Uterus (tissue), 4 donors: Measurements from ENCODE around the gene MCM6. TPM values are rescaled to one million over a fixed set of nuclear protein-coding genes. Genes with fewer than 3 reads are reported as not detected.

Source experiments
- DNase-seq, 2 donors: peaks; one replicate each; pipeline ENCODE4 v3.0.0-alpha.2; 2019 to 2020
- H3K27ac ChIP-seq, 2 donors: fragments of 200-600 bp; sonication (generic); 1 replicate in 1 of 2; 2 replicates in 1 of 2; pipeline ENCODE4 v1.5.1; 2016 to 2018
- H3K27me3 ChIP-seq, 2 donors: fragments of 200-600 bp; sonication (generic); one replicate each; pipeline ENCODE4 v1.5.1; 2018 to 2019; ENCODE audit warnings: control low read depth in 1 of 2
- H3K36me3 ChIP-seq, 2 donors: fragments of 200-600 bp; sonication (generic); one replicate each; pipeline ENCODE4 v1.5.1; 2019; ENCODE audit warnings: control low read depth in 1 of 2
- H3K4me1 ChIP-seq, 2 donors: fragments of 200-600 bp; sonication (generic); one replicate each; pipeline ENCODE4 v1.5.1; 2018 to 2019; ENCODE audit warnings: control low read depth in 1 of 2
- H3K4me3 ChIP-seq, 2 donors: fragments of 200-600 bp; sonication (generic); 1 replicate in 1 of 2; 2 replicates in 1 of 2; pipeline ENCODE4 v1.5.1; 2018 to 2019; ENCODE audit warnings: mild to moderate bottlenecking in 1 of 2
- H3K9me3 ChIP-seq, 2 donors: fragments of 200-600 bp; sonication (generic); one replicate each; pipeline ENCODE4 v1.5.1; 2019; ENCODE audit warnings: control low read depth in 1 of 2
- CTCF ChIP-seq, 4 experiments: fragments of 200-600 bp in 2 of 4; fragments of 450-650 bp in 2 of 4; sonication (generic) in 2 of 4; IDR thresholded peaks; one replicate each; pipeline ENCODE4 v1.5.1; 2016 to 2019; ENCODE audit warnings: antibody characterized with exemption in 4 of 4, mild to moderate bottlenecking in 2 of 4, moderate library complexity in 1 of 4
- POLR2A ChIP-seq, 2 donors: fragments of 450-650 bp; IDR thresholded peaks; one replicate each; pipeline ENCODE4 v1.6.1; 2016; ENCODE audit warnings: antibody characterized with exemption in 2 of 2, mild to moderate bottlenecking in 1 of 2, moderate library complexity in 1 of 2
- intact Hi-C: fragments of 100-400 bp; cut with DNase I; formaldehyde crosslinking; loops from one replicate; pipeline ENCODE4 v1.15.1; 2023; ENCODE audit warnings: low total_unique reads
- total RNA-seq, 4 donors: library from RNA; depleted of rRNA in 3 of 4; stranded (reverse); fragments of >200 nt in 3 of 4; gene quantifications; one replicate each; pipeline versions ENCODE4 v1.1.0 to v1.2.4, GENCODE V29; 2014 to 2023
- donor health status: DM: yes; HTN: yes; CAD: no.

Gene MCM6
- total RNA-seq, 4 donors from 2014 or later = 2.3 to 37.4 (median 9.6) TPM

- peaks cover 0 to 6% of the 10 kb centered on the region in 2 donors for H3K4me1 ChIP-seq
- H3K27me3 ChIP-seq = no peaks in the 10 kb centered on the region
- no peak for TF ChIP-seq POLR2A (IDR thresholded peaks at IDR 0.05)
- TF ChIP-seq CTCF (IDR thresholded peaks at IDR 0.05) = no peak
- no peak overlapping the region for H3K4me3 ChIP-seq
- no peak overlapping the region for H3K27ac ChIP-seq
- DNase-seq = no peak
- intact Hi-C loops = no loop called here
- H3K9me3 ChIP-seq = no peaks in the 10 kb centered on the region
- no peaks in the 10 kb centered on the region for H3K36me3 ChIP-seq
Measured at GRCh38 chr2:135870571-135870970, 5.7 kb downstream of the MCM6 start.

GRCh38 chr2:135863233-135863632 is 13.0 kb downstream of the MCM6 start:
- Histone ChIP-seq H3K4me3 (no peak overlapping the region), H3K27me3 (no peaks in the 10 kb centered on the region), H3K27ac (no peak overlapping the region), H3K9me3 (no peaks in the 10 kb centered on the region), H3K4me1 (no peaks in the 10 kb centered on the region), H3K36me3 (no peaks in the 10 kb centered on the region)
- TF ChIP-seq POLR2A (IDR thresholded peaks at IDR 0.05) (no peak), CTCF (IDR thresholded peaks at IDR 0.05) (no peak)
- intact Hi-C loops = no loop called here
- DNase-seq = no peak

- no peak for DNase-seq
- Histone ChIP-seq H3K36me3 (no peaks in the 10 kb centered on the region), H3K9me3 (no peaks in the 10 kb centered on the region), H3K4me3 (no peak overlapping the region), H3K4me1 (no peaks in the 10 kb centered on the region), H3K27ac (no peak overlapping the region), H3K27me3 (no peaks in the 10 kb centered on the region)
- TF ChIP-seq POLR2A (IDR thresholded peaks at IDR 0.05) = no peak
- TF ChIP-seq CTCF (IDR thresholded peaks at IDR 0.05) = no peak
- intact Hi-C loops = no loop called here
Measured at GRCh38 chr2:135862718-135863117, 13.5 kb downstream of the MCM6 start.

GRCh38 chr2:135853401-135853800 is 22.8 kb downstream of the MCM6 start:
- no peak for TF ChIP-seq POLR2A (IDR thresholded peaks at IDR 0.05)
- TF ChIP-seq CTCF (IDR thresholded peaks at IDR 0.05) = no peak
- H3K36me3 ChIP-seq = no peaks in the 10 kb centered on the region
- no peak overlapping the region for H3K4me3 ChIP-seq
- intact Hi-C loops = no loop called here
- H3K9me3 ChIP-seq = no peaks in the 10 kb centered on the region
- no peaks in the 10 kb centered on the region for H3K27me3 ChIP-seq
- H3K27ac ChIP-seq = no peak overlapping the region
- DNase-seq = no peak
- no peaks in the 10 kb centered on the region for H3K4me1 ChIP-seq

- no peaks in the 10 kb centered on the region for H3K4me1 ChIP-seq
- no peaks in the 10 kb centered on the region for H3K27me3 ChIP-seq
- H3K9me3 ChIP-seq = no peaks in the 10 kb centered on the region
- intact Hi-C loops = no loop called here
- TF ChIP-seq CTCF (IDR thresholded peaks at IDR 0.05) (no peak), POLR2A (IDR thresholded peaks at IDR 0.05) (no peak)
- no peak for DNase-seq
- H3K27ac ChIP-seq = no peak overlapping the region
- no peak overlapping the region for H3K4me3 ChIP-seq
- H3K36me3 ChIP-seq = no peaks in the 10 kb centered on the region
Measured at GRCh38 chr2:135851858-135852257, 24.4 kb downstream of the MCM6 start.
